Liver (tissue), 9 donors: ENCODE results near the gene MCTP2. TPM values are rescaled to one million over a fixed set of nuclear protein-coding genes. Genes with fewer than 3 reads are reported as not detected.

Experiments used
- DNase-seq: peaks from one replicate; pipeline ENCODE4 v3.0.0-alpha.2; 2017; ENCODE audit warnings: low spot score
- H3K27ac ChIP-seq, 2 donors: one replicate each; pipeline ENCODE4 v1.7.0; 2013; ENCODE audit warnings: inconsistent platforms in 2 of 2, low read length in 2 of 2, control low read depth in 1 of 2, low read depth in 1 of 2, mild to moderate bottlenecking in 1 of 2
- H3K27me3 ChIP-seq, 4 donors: one replicate each; pipeline versions ENCODE4 v1.6.1 to v1.7.0; 2013; ENCODE audit warnings: low read length in 3 of 4, inconsistent platforms in 1 of 4, mild to moderate bottlenecking in 1 of 4, moderate library complexity in 1 of 4; ENCODE audit not compliant: control insufficient read depth in 4 of 4, insufficient read depth in 4 of 4
- H3K36me3 ChIP-seq, 4 donors: one replicate each; pipeline versions ENCODE4 v1.6.1 to v1.7.0; 2013; ENCODE audit warnings: low read length in 3 of 4, mild to moderate bottlenecking in 3 of 4, low read depth in 1 of 4, moderate library complexity in 1 of 4; ENCODE audit not compliant: control insufficient read depth in 4 of 4, insufficient read depth in 3 of 4
- H3K4me1 ChIP-seq, 4 donors: one replicate each; pipeline versions ENCODE4 v1.6.1 to v1.7.0; 2013; ENCODE audit warnings: low read length in 3 of 4, mild to moderate bottlenecking in 3 of 4, moderate library complexity in 1 of 4; ENCODE audit not compliant: control insufficient read depth in 4 of 4, insufficient read depth in 4 of 4
- H3K4me3 ChIP-seq, 3 donors: one replicate each; pipeline versions ENCODE4 v1.6.1 to v1.7.0; 2013; ENCODE audit warnings: low read length in 3 of 3, control low read depth in 1 of 3, low read depth in 1 of 3, mild to moderate bottlenecking in 1 of 3
- H3K9ac ChIP-seq, 2 donors: one replicate each; pipeline ENCODE4 v1.7.0; 2013; ENCODE audit warnings: low read length in 2 of 2, mild to moderate bottlenecking in 2 of 2, moderate library complexity in 2 of 2, control low read depth in 1 of 2, low read depth in 1 of 2
- H3K9me3 ChIP-seq, 4 donors: one replicate each; pipeline versions ENCODE4 v1.6.1 to v1.7.0; 2013; ENCODE audit warnings: low read length in 3 of 4; ENCODE audit not compliant: control insufficient read depth in 4 of 4
- EGR1 ChIP-seq, 2 donors: IDR thresholded peaks; 2 replicates each; pipeline ENCODE4 v1.6.1; 2016 to 2018; ENCODE audit warnings: antibody characterized with exemption in 2 of 2, low read depth in 2 of 2
- FOXA1 ChIP-seq: IDR thresholded peaks from 2 replicates; pipeline ENCODE4 v1.6.1; 2016; ENCODE audit warnings: antibody characterized with exemption
- FOXA2 ChIP-seq: IDR thresholded peaks from 2 replicates; pipeline ENCODE4 v1.6.1; 2016; ENCODE audit warnings: antibody characterized with exemption
- GABPA ChIP-seq, 2 donors: IDR thresholded peaks in 1 of 2; conservative IDR thresholded peaks in 1 of 2; 2 replicates each; pipeline ENCODE4 v1.6.1; 2016; ENCODE audit warnings: antibody characterized with exemption in 2 of 2, mild to moderate bottlenecking in 1 of 2, moderate library complexity in 1 of 2
- HNF4A ChIP-seq, 2 donors: conservative IDR thresholded peaks; 2 replicates each; pipeline ENCODE4 v1.6.1; 2016; ENCODE audit warnings: antibody characterized with exemption in 2 of 2, mild to moderate bottlenecking in 2 of 2
- HNF4G ChIP-seq: IDR thresholded peaks from 2 replicates; pipeline ENCODE4 v1.6.1; 2016; ENCODE audit warnings: antibody characterized with exemption
- JUND ChIP-seq, 2 donors: IDR thresholded peaks; 2 replicates each; pipeline ENCODE4 v1.6.1; 2016; ENCODE audit warnings: antibody characterized with exemption in 2 of 2
- NR2F2 ChIP-seq: IDR thresholded peaks from 2 replicates; pipeline ENCODE4 v1.6.1; 2016; ENCODE audit warnings: antibody characterized with exemption
- RAD21 ChIP-seq, 2 donors: IDR thresholded peaks; 2 replicates each; pipeline ENCODE4 v1.6.1; 2016; ENCODE audit warnings: antibody characterized with exemption in 2 of 2, mild to moderate bottlenecking in 2 of 2
- RXRA ChIP-seq, 2 donors: IDR thresholded peaks; 2 replicates each; pipeline ENCODE4 v1.6.1; 2017 to 2018; ENCODE audit warnings: antibody characterized with exemption in 2 of 2, mild to moderate bottlenecking in 1 of 2
- SP1 ChIP-seq: IDR thresholded peaks from 2 replicates; pipeline ENCODE4 v1.6.1; 2018; ENCODE audit warnings: antibody characterized with exemption, mild to moderate bottlenecking
- TAF1 ChIP-seq: conservative IDR thresholded peaks from 2 replicates; pipeline ENCODE4 v1.6.1; 2016; ENCODE audit warnings: antibody characterized with exemption, mild to moderate bottlenecking
- ZBTB33 ChIP-seq: IDR thresholded peaks from 2 replicates; pipeline ENCODE4 v1.6.1; 2016; ENCODE audit warnings: antibody characterized with exemption
- WGBS: extraction: QIAGEN DNeasy Blood & Tissue Kit; methylation state at CpG from one replicate; pipeline ENCODE4 v1.1.7; 2013; 5-methylcytosine and 5-hydroxymethylcytosine counted together
- polyA plus RNA-seq, 2 donors: library from polyadenylated mRNA; stranded (reverse) in 1 of 2; unstranded in 1 of 2; fragments of 200-250 nt in 1 of 2; fragments of >200 nt in 1 of 2; fragmentation: Nextera tagmentation in 1 of 2; extraction: Ambion mirVana in 1 of 2; gene quantifications; one replicate each; pipeline versions ENCODE4 v1.2.1 to v1.2.3, GENCODE V29; 2013 to 2015
- total RNA-seq, 2 donors: library from RNA; depleted of rRNA; stranded (reverse); fragments of >200 nt; gene quantifications; one replicate each; pipeline ENCODE4 v1.2.3, GENCODE V29; 2014
- TF ChIP-seq, protein P1 (sequence below): IDR thresholded peaks from 2 replicates; pipeline ENCODE4 v1.6.1; 2016; ENCODE audit warnings: antibody characterized with exemption, mild to moderate bottlenecking
- TF ChIP-seq, protein P2 (sequence below): IDR thresholded peaks from 2 replicates; pipeline ENCODE4 v1.6.1; 2016; ENCODE audit warnings: antibody characterized with exemption
- TF ChIP-seq, protein P3 (sequence below): fragments of 150-350 bp; IDR thresholded peaks from 2 replicates; pipeline ENCODE4 v1.5.1; 2017; ENCODE audit warnings: improper control_type of control experiment, low read depth, low read length; ENCODE audit not compliant: missing input control
- TF ChIP-seq, protein P4 (sequence below): IDR thresholded peaks from 2 replicates; pipeline ENCODE4 v1.6.1; 2016; ENCODE audit warnings: antibody characterized with exemption
- donor health status: healthy.
- donor health status: healthy.
- donor health status: healthy.
- donor health status: healthy.
- donor health status: healthy.

The MCTP2 gene
- total and polyA plus RNA-seq, 4 donors, result 0.43 to 9.9 (median 3.5) TPM

- TF ChIP-seq, protein P1, sequence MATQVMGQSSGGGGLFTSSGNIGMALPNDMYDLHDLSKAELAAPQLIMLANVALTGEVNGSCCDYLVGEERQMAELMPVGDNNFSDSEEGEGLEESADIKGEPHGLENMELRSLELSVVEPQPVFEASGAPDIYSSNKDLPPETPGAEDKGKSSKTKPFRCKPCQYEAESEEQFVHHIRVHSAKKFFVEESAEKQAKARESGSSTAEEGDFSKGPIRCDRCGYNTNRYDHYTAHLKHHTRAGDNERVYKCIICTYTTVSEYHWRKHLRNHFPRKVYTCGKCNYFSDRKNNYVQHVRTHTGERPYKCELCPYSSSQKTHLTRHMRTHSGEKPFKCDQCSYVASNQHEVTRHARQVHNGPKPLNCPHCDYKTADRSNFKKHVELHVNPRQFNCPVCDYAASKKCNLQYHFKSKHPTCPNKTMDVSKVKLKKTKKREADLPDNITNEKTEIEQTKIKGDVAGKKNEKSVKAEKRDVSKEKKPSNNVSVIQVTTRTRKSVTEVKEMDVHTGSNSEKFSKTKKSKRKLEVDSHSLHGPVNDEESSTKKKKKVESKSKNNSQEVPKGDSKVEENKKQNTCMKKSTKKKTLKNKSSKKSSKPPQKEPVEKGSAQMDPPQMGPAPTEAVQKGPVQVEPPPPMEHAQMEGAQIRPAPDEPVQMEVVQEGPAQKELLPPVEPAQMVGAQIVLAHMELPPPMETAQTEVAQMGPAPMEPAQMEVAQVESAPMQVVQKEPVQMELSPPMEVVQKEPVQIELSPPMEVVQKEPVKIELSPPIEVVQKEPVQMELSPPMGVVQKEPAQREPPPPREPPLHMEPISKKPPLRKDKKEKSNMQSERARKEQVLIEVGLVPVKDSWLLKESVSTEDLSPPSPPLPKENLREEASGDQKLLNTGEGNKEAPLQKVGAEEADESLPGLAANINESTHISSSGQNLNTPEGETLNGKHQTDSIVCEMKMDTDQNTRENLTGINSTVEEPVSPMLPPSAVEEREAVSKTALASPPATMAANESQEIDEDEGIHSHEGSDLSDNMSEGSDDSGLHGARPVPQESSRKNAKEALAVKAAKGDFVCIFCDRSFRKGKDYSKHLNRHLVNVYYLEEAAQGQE, result no peak
- TF ChIP-seq, protein P2, sequence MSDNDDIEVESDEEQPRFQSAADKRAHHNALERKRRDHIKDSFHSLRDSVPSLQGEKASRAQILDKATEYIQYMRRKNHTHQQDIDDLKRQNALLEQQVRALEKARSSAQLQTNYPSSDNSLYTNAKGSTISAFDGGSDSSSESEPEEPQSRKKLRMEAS, result no peak
- TF ChIP-seq TAF1 (no peak), HNF4G (no peak)
These were observed 5.7 kb upstream of the MCTP2 start (continued) for GRCh38 chr15:94225616-94226015.

GRCh38 chr15:94228611-94229010 is 2.8 kb upstream of the MCTP2 start:
- Histone ChIP-seq H3K36me3 (no peaks in the 10 kb centered on the region), H3K9me3 (no peaks in the 10 kb centered on the region), H3K4me3 (no peak overlapping the region), H3K27ac (no peak overlapping the region), H3K27me3 (peaks cover 0 to 2% (median 0%) of the 10 kb centered on the region in 4 donors), H3K9ac (no peak overlapping the region), H3K4me1 (peaks cover 2 to 15% (median 12%) of the 10 kb centered on the region in 4 donors)
- WGBS, result 67% methylated on average over 2 of the region's 2 CpGs
- no peak for TF ChIP-seq HNF4A (conservative IDR thresholded peaks at IDR 0.05)
- TF ChIP-seq FOXA1, result no peak
- no peak for TF ChIP-seq SP1
- TF ChIP-seq RXRA (IDR thresholded peaks at IDR 0.05), result no peak
- TF ChIP-seq, protein P1, result no peak
- no peak for TF ChIP-seq HNF4G
- TF ChIP-seq ZBTB33, result no peak
- no peak for TF ChIP-seq GABPA (IDR thresholded peaks at IDR 0.05 in 1 of 2, conservative IDR thresholded peaks at IDR 0.05 in 1 of 2)
- TF ChIP-seq FOXA2, result no peak
- TF ChIP-seq, protein P3, sequence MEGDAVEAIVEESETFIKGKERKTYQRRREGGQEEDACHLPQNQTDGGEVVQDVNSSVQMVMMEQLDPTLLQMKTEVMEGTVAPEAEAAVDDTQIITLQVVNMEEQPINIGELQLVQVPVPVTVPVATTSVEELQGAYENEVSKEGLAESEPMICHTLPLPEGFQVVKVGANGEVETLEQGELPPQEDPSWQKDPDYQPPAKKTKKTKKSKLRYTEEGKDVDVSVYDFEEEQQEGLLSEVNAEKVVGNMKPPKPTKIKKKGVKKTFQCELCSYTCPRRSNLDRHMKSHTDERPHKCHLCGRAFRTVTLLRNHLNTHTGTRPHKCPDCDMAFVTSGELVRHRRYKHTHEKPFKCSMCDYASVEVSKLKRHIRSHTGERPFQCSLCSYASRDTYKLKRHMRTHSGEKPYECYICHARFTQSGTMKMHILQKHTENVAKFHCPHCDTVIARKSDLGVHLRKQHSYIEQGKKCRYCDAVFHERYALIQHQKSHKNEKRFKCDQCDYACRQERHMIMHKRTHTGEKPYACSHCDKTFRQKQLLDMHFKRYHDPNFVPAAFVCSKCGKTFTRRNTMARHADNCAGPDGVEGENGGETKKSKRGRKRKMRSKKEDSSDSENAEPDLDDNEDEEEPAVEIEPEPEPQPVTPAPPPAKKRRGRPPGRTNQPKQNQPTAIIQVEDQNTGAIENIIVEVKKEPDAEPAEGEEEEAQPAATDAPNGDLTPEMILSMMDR, result no peak
- TF ChIP-seq, protein P4, sequence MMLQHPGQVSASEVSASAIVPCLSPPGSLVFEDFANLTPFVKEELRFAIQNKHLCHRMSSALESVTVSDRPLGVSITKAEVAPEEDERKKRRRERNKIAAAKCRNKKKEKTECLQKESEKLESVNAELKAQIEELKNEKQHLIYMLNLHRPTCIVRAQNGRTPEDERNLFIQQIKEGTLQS, result no peak
- TF ChIP-seq RAD21 (IDR thresholded peaks at IDR 0.05), result no peak
- TF ChIP-seq EGR1 (IDR thresholded peaks at IDR 0.05; ENCODE audit: low read depth in 2 of 2), result no peak
- no peak for TF ChIP-seq TAF1
- TF ChIP-seq NR2F2, result no peak
- TF ChIP-seq JUND (IDR thresholded peaks at IDR 0.05), result no peak
- no peak for DNase-seq
